GM12878 (cell line): ENCODE data around the gene GCLM. TPM values are rescaled to one million over a fixed set of nuclear protein-coding genes. Genes with fewer than 3 reads are reported as not detected.

Source experiments
- BMI1 ChIP-seq: fragments of 450-650 bp; IDR thresholded peaks from 2 replicates; pipeline ENCODE4 v1.6.1; 2016; ENCODE audit warnings: mild to moderate bottlenecking, moderate library complexity, borderline replicate concordance
- CBX3 ChIP-seq: fragments of 200-600 bp; sonication (generic); IDR thresholded peaks from 2 replicates; pipeline ENCODE4 v1.6.1; 2016; ENCODE audit warnings: low read depth, borderline replicate concordance
- CEBPB ChIP-seq, 2 experiments: fragments of 150-350 bp in 1 of 2; IDR thresholded peaks; 2 replicates each; pipeline ENCODE4 v1.6.1; 2012 to 2014; ENCODE audit warnings: low read depth in 2 of 2, low read length in 2 of 2, borderline replicate concordance in 1 of 2, inconsistent platforms in 1 of 2
- HCFC1 ChIP-seq: fragments of 150-350 bp; IDR thresholded peaks from 2 replicates; pipeline ENCODE4 v1.6.1; 2014; ENCODE audit warnings: low read length
- HDAC6 ChIP-seq: fragments of 200-600 bp; sonication (generic); IDR thresholded peaks from one replicate; pipeline ENCODE4 v1.8.0; 2017; ENCODE audit warnings: antibody characterized with exemption; ENCODE audit not compliant: unreplicated experiment
- MTA3 ChIP-seq: IDR thresholded peaks from 2 replicates; pipeline ENCODE4 v1.6.1; 2012; ENCODE audit warnings: low read length, inconsistent platforms, borderline replicate concordance
- MYC ChIP-seq: IDR thresholded peaks from 2 replicates; pipeline ENCODE4 v1.6.1; 2011; ENCODE audit warnings: mild to moderate bottlenecking, low read length, moderate library complexity, inconsistent platforms; ENCODE audit not compliant: insufficient read depth, insufficient replicate concordance, insufficient read length, severe bottlenecking
- RBBP5 ChIP-seq: fragments of 200-600 bp; sonication (generic); conservative IDR thresholded peaks from 2 replicates; pipeline ENCODE4 v1.6.1; 2016
- SRF ChIP-seq, 2 experiments: IDR thresholded peaks; 2 replicates each; pipeline ENCODE4 v1.6.1; 2011; ENCODE audit warnings: low read depth in 2 of 2, low read length in 2 of 2, mild to moderate bottlenecking in 1 of 2, moderate library complexity in 1 of 2
- polyA plus RNA-seq, 11 experiments: library from polyadenylated mRNA; depleted of rRNA in 4 of 11; unstranded in 6 of 11; stranded (reverse) in 5 of 11; fragments of >200 nt; fragmentation: Nextera tagmentation in 4 of 11; fragmentation: Illumina TruSeq in 1 of 11; extraction: Ambion mirVana in 4 of 11; extraction: Trizol in 1 of 11; gene quantifications; 1 replicate in 1 of 11; 2 replicates in 10 of 11; pipeline versions ENCODE4 v1.2.1 to v1.2.3, GENCODE V29; 2011 to 2016; ENCODE audit warnings: inconsistent platforms in 2 of 11, missing spikeins in 2 of 11, low read depth in 1 of 11
- total RNA-seq, 4 experiments: library from RNA; depleted of rRNA in 3 of 4; stranded (reverse); fragments of >200 nt in 3 of 4; fragmentation: Illumina TruSeq in 1 of 4; extraction: Trizol in 1 of 4; gene quantifications; 2 replicates each; pipeline versions ENCODE4 v1.2.1 to v1.2.3, GENCODE V29; 2013 to 2021
- TF ChIP-seq, protein P1 (sequence below): fragments of 450-650 bp; formaldehyde crosslinking; IDR thresholded peaks from 2 replicates; pipeline ENCODE4 v1.5.0; 2022; ENCODE audit warnings: mild to moderate bottlenecking, missing genetic modification characterization
- TF ChIP-seq, protein P2 (sequence below): fragments of 450-650 bp; IDR thresholded peaks from 2 replicates; pipeline ENCODE4 v1.6.1; 2014; ENCODE audit warnings: mild to moderate bottlenecking
- TF ChIP-seq, protein P3 (sequence below): IDR thresholded peaks from 2 replicates; pipeline ENCODE4 v1.6.1; 2011; ENCODE audit warnings: borderline replicate concordance, low read depth, mild to moderate bottlenecking, moderate library complexity, mixed read lengths, low read length; ENCODE audit not compliant: insufficient read depth; ENCODE audit errors: extremely low read length
- TF ChIP-seq, protein P4 (sequence below): IDR thresholded peaks from 2 replicates; pipeline ENCODE4 v1.6.1; 2012; ENCODE audit warnings: mild to moderate bottlenecking, low read depth, low read length
- TF ChIP-seq, protein P5 (sequence below): IDR thresholded peaks from 2 replicates; pipeline ENCODE4 v1.6.1; 2012; ENCODE audit warnings: improper control_type of control experiment, low read depth, low read length; ENCODE audit not compliant: insufficient replicate concordance

The GCLM gene
- total and polyA plus RNA-seq, 10 of the 15 experiments (the other 5 are each of a cell fraction or from before 2014, with no cell fraction given), result 2.6 to 17.3 (median 6.9) TPM

DNA sequence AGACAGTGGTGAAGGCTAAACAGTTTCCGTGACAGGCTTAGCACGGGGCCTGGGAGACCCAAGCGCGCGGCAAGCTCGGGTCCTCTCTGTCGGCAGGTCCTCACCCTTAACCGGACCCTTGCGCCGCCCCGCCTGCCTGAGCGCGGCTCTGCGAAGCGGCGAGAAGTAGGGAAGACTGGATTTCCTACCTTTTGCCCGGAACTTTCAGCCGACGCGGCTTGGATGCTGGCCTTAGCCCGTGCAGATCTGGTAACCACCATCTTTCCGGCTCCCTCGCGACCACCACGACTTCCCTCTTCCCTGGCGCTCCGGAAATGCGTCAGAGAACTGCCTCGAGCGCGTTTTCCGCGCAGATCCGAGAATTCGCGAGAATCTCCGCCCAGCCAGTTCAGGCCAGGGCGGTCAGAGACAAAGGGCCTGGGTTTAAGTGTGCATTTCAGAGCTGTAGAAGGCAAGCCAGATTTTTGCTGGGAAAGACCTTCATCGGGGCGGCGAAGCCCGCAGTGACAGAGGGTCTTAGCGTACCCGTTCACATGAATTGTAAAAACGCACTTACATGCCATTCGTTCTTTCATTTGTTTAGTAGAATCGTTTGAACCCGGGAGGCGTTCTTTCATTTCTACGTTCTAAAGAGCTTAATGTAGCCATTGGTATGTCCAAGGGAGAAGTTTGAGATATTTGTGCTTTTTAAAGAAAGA, 30.2 kb downstream of the GCLM start, which contains the start of gene DNTTIP2 (continued):
- TF ChIP-seq HCFC1, result peak; percentile 80
- no peak for TF ChIP-seq BMI1
- TF ChIP-seq SRF (IDR thresholded peaks at IDR 0.05; ENCODE audit: low read depth in 2 of 2, low read length in 2 of 2), result peak in 1 of 2 experiments; percentile 84; a peak in 2 of 4 replicates
- TF ChIP-seq MTA3, result peak; percentile 25; the same call in 1 of the 2 replicates
- TF ChIP-seq MYC, result no peak
- no peak for TF ChIP-seq CBX3
- TF ChIP-seq HDAC6, result no peak
- TF ChIP-seq, protein P1, sequence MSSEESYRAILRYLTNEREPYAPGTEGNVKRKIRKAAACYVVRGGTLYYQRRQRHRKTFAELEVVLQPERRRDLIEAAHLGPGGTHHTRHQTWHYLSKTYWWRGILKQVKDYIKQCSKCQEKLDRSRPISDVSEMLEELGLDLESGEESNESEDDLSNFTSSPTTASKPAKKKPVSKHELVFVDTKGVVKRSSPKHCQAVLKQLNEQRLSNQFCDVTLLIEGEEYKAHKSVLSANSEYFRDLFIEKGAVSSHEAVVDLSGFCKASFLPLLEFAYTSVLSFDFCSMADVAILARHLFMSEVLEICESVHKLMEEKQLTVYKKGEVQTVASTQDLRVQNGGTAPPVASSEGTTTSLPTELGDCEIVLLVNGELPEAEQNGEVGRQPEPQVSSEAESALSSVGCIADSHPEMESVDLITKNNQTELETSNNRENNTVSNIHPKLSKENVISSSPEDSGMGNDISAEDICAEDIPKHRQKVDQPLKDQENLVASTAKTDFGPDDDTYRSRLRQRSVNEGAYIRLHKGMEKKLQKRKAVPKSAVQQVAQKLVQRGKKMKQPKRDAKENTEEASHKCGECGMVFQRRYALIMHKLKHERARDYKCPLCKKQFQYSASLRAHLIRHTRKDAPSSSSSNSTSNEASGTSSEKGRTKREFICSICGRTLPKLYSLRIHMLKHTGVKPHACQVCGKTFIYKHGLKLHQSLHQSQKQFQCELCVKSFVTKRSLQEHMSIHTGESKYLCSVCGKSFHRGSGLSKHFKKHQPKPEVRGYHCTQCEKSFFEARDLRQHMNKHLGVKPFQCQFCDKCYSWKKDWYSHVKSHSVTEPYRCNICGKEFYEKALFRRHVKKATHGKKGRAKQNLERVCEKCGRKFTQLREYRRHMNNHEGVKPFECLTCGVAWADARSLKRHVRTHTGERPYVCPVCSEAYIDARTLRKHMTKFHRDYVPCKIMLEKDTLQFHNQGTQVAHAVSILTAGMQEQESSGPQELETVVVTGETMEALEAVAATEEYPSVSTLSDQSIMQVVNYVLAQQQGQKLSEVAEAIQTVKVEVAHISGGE (CRISPR knock-in tag), result no peak
- TF ChIP-seq, protein P2, sequence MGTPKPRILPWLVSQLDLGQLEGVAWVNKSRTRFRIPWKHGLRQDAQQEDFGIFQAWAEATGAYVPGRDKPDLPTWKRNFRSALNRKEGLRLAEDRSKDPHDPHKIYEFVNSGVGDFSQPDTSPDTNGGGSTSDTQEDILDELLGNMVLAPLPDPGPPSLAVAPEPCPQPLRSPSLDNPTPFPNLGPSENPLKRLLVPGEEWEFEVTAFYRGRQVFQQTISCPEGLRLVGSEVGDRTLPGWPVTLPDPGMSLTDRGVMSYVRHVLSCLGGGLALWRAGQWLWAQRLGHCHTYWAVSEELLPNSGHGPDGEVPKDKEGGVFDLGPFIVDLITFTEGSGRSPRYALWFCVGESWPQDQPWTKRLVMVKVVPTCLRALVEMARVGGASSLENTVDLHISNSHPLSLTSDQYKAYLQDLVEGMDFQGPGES, result no peak
- TF ChIP-seq, protein P3, sequence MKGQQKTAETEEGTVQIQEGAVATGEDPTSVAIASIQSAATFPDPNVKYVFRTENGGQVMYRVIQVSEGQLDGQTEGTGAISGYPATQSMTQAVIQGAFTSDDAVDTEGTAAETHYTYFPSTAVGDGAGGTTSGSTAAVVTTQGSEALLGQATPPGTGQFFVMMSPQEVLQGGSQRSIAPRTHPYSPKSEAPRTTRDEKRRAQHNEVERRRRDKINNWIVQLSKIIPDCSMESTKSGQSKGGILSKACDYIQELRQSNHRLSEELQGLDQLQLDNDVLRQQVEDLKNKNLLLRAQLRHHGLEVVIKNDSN, result no peak
- TF ChIP-seq CEBPB (IDR thresholded peaks at IDR 0.05; ENCODE audit: borderline replicate concordance in 1 of 2, low read depth in 2 of 2, low read length in 2 of 2), result no peak
- TF ChIP-seq, protein P4, sequence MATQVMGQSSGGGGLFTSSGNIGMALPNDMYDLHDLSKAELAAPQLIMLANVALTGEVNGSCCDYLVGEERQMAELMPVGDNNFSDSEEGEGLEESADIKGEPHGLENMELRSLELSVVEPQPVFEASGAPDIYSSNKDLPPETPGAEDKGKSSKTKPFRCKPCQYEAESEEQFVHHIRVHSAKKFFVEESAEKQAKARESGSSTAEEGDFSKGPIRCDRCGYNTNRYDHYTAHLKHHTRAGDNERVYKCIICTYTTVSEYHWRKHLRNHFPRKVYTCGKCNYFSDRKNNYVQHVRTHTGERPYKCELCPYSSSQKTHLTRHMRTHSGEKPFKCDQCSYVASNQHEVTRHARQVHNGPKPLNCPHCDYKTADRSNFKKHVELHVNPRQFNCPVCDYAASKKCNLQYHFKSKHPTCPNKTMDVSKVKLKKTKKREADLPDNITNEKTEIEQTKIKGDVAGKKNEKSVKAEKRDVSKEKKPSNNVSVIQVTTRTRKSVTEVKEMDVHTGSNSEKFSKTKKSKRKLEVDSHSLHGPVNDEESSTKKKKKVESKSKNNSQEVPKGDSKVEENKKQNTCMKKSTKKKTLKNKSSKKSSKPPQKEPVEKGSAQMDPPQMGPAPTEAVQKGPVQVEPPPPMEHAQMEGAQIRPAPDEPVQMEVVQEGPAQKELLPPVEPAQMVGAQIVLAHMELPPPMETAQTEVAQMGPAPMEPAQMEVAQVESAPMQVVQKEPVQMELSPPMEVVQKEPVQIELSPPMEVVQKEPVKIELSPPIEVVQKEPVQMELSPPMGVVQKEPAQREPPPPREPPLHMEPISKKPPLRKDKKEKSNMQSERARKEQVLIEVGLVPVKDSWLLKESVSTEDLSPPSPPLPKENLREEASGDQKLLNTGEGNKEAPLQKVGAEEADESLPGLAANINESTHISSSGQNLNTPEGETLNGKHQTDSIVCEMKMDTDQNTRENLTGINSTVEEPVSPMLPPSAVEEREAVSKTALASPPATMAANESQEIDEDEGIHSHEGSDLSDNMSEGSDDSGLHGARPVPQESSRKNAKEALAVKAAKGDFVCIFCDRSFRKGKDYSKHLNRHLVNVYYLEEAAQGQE, result no peak
- TF ChIP-seq, protein P5, sequence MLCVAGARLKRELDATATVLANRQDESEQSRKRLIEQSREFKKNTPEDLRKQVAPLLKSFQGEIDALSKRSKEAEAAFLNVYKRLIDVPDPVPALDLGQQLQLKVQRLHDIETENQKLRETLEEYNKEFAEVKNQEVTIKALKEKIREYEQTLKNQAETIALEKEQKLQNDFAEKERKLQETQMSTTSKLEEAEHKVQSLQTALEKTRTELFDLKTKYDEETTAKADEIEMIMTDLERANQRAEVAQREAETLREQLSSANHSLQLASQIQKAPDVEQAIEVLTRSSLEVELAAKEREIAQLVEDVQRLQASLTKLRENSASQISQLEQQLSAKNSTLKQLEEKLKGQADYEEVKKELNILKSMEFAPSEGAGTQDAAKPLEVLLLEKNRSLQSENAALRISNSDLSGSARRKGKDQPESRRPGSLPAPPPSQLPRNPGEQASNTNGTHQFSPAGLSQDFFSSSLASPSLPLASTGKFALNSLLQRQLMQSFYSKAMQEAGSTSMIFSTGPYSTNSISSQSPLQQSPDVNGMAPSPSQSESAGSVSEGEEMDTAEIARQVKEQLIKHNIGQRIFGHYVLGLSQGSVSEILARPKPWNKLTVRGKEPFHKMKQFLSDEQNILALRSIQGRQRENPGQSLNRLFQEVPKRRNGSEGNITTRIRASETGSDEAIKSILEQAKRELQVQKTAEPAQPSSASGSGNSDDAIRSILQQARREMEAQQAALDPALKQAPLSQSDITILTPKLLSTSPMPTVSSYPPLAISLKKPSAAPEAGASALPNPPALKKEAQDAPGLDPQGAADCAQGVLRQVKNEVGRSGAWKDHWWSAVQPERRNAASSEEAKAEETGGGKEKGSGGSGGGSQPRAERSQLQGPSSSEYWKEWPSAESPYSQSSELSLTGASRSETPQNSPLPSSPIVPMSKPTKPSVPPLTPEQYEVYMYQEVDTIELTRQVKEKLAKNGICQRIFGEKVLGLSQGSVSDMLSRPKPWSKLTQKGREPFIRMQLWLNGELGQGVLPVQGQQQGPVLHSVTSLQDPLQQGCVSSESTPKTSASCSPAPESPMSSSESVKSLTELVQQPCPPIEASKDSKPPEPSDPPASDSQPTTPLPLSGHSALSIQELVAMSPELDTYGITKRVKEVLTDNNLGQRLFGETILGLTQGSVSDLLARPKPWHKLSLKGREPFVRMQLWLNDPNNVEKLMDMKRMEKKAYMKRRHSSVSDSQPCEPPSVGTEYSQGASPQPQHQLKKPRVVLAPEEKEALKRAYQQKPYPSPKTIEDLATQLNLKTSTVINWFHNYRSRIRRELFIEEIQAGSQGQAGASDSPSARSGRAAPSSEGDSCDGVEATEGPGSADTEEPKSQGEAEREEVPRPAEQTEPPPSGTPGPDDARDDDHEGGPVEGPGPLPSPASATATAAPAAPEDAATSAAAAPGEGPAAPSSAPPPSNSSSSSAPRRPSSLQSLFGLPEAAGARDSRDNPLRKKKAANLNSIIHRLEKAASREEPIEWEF, result no peak
- no peak for TF ChIP-seq RBBP5
